ENCODE results near the gene NRG3. TPM values are rescaled to one million over a fixed set of nuclear protein-coding genes. Genes with fewer than 3 reads are reported as not detected.

NRG3 gene
- total RNA-seq, 1 experiment from 2014 or later = 0.66 TPM

DNA sequence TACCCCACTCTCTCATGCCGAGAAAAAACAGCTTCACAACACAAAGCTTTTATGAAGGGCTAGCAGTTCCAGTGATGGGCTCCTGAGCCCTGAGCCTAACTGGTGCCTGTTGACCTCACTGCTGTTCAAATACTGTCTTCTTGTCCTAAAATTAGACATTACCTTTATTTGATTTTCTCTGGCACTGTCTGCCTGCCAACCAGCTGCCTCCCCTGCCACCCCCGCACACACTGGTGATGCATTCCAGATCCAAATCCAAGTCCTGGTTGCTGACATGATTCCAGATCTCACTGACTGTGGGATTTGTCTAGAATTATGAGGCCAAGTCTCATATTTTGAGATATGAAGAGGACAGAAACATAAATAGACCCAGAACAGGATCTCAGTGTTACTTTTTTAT lies 816.2 kb downstream of the NRG3 start:
- no peak overlapping the region for H3K4me3 ChIP-seq (ENCODE audit: low read depth, low read length)
- Mint-ChIP-seq H3K9me3 (ENCODE audit: unreplicated experiment) (peaks cover 36% of the 10 kb centered on the region), H3K27me3 (ENCODE audit: insufficient read depth, unreplicated experiment) (no peaks in the 10 kb centered on the region), H3K27ac (ENCODE audit: unreplicated experiment) (no peak overlapping the region), H3K4me1 (ENCODE audit: low read depth, unreplicated experiment) (no peaks in the 10 kb centered on the region), H3K4me3 (ENCODE audit: unreplicated experiment) (no peak overlapping the region), H3K36me3 (ENCODE audit: insufficient read depth, unreplicated experiment) (no peaks in the 10 kb centered on the region)
- DNase-seq = no peak
- 0 out of 2 replicates have a peak, but pooled peaks cover 8% of the 10 kb centered on the region for H3K9me3 ChIP-seq
- TF ChIP-seq CTCF (IDR thresholded peaks at IDR 0.05; ENCODE audit: insufficient read depth in 1 of 2, low read depth in 1 of 2, low read length in 1 of 2, severe bottlenecking in 1 of 2, unreplicated experiment in 1 of 2) = no peak
- H3K27me3 ChIP-seq (replicated peaks; ENCODE audit: control insufficient read depth, insufficient read depth, low read length) = no peaks in the 10 kb centered on the region
- H3K36me3 ChIP-seq (ENCODE audit: control insufficient read depth, insufficient read depth, low read length) = no peaks in the 10 kb centered on the region
- BruUV-seq (replicated peaks) = no TSS peak
- CTCF ChIA-PET = no interaction called here
- intact Hi-C loops (cut with micrococcal nuclease; ENCODE audit: unreplicated experiment) = no loop called here
- H3K4me1 ChIP-seq = no peaks in the 10 kb centered on the region
- POLR2A ChIA-PET = no interaction called here

GRCh38 chr10:82692458-82692857 lies 817.5 kb downstream of the NRG3 start:
- no peaks in the 10 kb centered on the region for H3K4me1 Mint-ChIP-seq (ENCODE audit: low read depth, unreplicated experiment)
- no peaks in the 10 kb centered on the region for H3K27me3 Mint-ChIP-seq (ENCODE audit: insufficient read depth, unreplicated experiment)
- no peak for DNase-seq
- no TSS peak for BruUV-seq (replicated peaks)
- H3K9me3 Mint-ChIP-seq (ENCODE audit: unreplicated experiment) = peaks cover 30% of the 10 kb centered on the region
- ChIA-PET CTCF (no interaction called here), POLR2A (no interaction called here)
- intact Hi-C loops (cut with micrococcal nuclease; ENCODE audit: unreplicated experiment) = no loop called here
- no peaks in the 10 kb centered on the region for H3K36me3 Mint-ChIP-seq (ENCODE audit: insufficient read depth, unreplicated experiment)
- Histone ChIP-seq H3K36me3 (ENCODE audit: control insufficient read depth, insufficient read depth, low read length) (no peaks in the 10 kb centered on the region), H3K4me3 (ENCODE audit: low read depth, low read length) (no peak overlapping the region), H3K27me3 (replicated peaks; ENCODE audit: control insufficient read depth, insufficient read depth, low read length) (no peaks in the 10 kb centered on the region), H3K4me1 (no peaks in the 10 kb centered on the region), H3K9me3 (0 out of 2 replicates have a peak, but pooled peaks cover 8% of the 10 kb centered on the region)
- H3K4me3 Mint-ChIP-seq (ENCODE audit: unreplicated experiment) = no peak overlapping the region
- no peak overlapping the region for H3K27ac Mint-ChIP-seq (ENCODE audit: unreplicated experiment)
- no peak for TF ChIP-seq CTCF (IDR thresholded peaks at IDR 0.05; ENCODE audit: insufficient read depth in 1 of 2, low read depth in 1 of 2, low read length in 1 of 2, severe bottlenecking in 1 of 2, unreplicated experiment in 1 of 2)

DNA sequence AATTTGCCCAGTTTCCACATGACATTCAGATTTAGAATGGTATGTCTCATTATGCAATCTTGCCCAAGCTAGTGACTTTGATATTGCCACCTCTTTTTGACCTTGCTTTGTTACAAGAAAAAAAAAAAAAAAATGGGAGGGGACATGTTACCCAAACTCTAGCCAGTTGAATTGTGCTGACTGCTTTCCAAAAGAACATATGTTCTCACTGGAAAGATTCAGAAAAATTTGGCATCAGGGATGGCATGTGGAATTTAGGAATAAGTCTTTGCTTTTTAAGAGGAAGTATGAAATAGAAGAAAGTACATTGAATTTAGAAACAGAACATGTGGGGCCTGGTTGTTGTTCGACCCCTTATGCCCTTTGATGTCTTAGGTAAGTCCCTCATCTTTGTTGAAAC lies 846.8 kb downstream of the NRG3 start:
- POLR2A ChIA-PET = no interaction called here
- no peaks in the 10 kb centered on the region for H3K27me3 ChIP-seq (replicated peaks; ENCODE audit: control insufficient read depth, insufficient read depth, low read length)
- H3K9me3 Mint-ChIP-seq (ENCODE audit: unreplicated experiment) = peaks cover 36% of the 10 kb centered on the region
- no peaks in the 10 kb centered on the region for H3K36me3 Mint-ChIP-seq (ENCODE audit: insufficient read depth, unreplicated experiment)
- TF ChIP-seq CTCF (IDR thresholded peaks at IDR 0.05; ENCODE audit: insufficient read depth in 1 of 2, low read depth in 1 of 2, low read length in 1 of 2, severe bottlenecking in 1 of 2, unreplicated experiment in 1 of 2) = no peak
- H3K27me3 Mint-ChIP-seq (ENCODE audit: insufficient read depth, unreplicated experiment) = no peaks in the 10 kb centered on the region
- H3K9me3 ChIP-seq = peaks cover 2% of the 10 kb centered on the region; the same call in 1 of the 2 replicates
- no peak for DNase-seq
- peaks cover 10% of the 10 kb centered on the region for H3K4me1 Mint-ChIP-seq (ENCODE audit: low read depth, unreplicated experiment)
- H3K4me3 Mint-ChIP-seq (ENCODE audit: unreplicated experiment) = no peak overlapping the region
- no peaks in the 10 kb centered on the region for H3K36me3 ChIP-seq (ENCODE audit: control insufficient read depth, insufficient read depth, low read length)
- H3K4me1 ChIP-seq = peaks cover 5% of the 10 kb centered on the region; the same call in 1 of the 2 replicates
- no TSS peak for BruUV-seq (replicated peaks)
- CTCF ChIA-PET = no interaction called here
- no peak overlapping the region for H3K4me3 ChIP-seq (ENCODE audit: low read depth, low read length)
- intact Hi-C loops (cut with micrococcal nuclease; ENCODE audit: unreplicated experiment) = loop anchor here (5.0 kb wide), 1 partner anchor 195 kb away; no protein-coding TSS in a partner anchor
- no peak overlapping the region for H3K27ac Mint-ChIP-seq (ENCODE audit: unreplicated experiment)

All from Caco-2 (cell line).